T-helper 1 cell (primary cell): Measurements from ENCODE around the gene ZFHX2.
"Not testable (repeated sequence)": the region's sequence is repeated elsewhere in the genome, so short reads cannot be mapped to it uniquely, and the experiment has no call there.

ENCODE experiments used
- DNase-seq, 5 donors: peaks; one replicate each; pipeline ENCODE4 v3.0.0-alpha.2; 2012 to 2020

The ZFHX2 gene

DNA sequence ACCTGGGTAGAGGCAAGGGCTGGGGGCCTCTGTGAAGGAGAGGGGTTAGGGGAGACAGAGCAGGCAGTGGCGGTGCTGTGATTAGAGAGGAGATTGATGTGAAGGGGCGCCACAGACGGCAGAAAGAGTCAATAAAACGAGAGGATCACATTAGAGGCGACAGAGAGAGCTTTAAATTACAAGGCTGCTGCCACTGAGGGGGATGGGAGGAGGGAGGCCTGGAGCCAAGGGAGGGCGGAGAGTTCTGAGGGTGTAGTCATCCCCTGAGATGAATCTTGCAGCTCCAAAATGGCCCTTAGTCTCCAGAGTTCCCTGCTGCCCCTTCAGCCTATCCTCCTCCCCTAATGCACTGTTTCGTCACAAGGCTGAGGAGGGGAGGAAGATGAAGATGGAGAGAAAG is 12.8 kb downstream of the ZFHX2 start:
- DNase-seq, result no peak

DNA sequence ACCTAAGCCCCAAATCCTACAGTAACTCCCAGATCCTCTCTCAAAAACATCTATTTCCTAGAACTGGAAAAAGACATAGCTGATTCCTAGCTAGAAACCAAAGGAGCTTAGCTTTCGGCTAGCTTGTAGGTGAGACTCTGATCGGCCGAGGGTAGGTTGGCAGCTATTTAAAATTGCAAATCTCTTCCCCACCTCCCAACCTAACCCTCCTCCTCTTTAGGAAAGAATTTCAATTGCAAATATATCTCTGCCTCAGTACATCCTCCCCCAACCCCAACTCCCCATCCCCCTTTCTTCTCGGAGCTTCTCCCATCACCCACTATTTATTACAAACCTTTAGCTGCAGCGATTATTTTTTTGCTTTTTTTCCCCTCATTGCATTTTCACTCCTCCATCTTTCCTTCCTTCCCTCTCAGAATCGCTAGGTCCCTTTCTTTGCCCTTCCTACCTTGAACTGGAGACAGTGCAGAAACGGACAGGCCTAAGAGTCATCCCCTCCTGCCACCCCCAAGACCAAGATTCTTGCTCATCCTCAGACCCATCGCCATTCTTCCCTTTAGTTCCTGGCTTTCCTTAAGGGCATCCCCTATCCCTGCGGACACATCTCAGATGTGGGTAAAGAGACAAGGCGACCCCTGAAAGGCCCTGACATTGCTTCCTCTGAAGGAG is 13.4 kb downstream of the ZFHX2 start:
- no peak for DNase-seq

DNA sequence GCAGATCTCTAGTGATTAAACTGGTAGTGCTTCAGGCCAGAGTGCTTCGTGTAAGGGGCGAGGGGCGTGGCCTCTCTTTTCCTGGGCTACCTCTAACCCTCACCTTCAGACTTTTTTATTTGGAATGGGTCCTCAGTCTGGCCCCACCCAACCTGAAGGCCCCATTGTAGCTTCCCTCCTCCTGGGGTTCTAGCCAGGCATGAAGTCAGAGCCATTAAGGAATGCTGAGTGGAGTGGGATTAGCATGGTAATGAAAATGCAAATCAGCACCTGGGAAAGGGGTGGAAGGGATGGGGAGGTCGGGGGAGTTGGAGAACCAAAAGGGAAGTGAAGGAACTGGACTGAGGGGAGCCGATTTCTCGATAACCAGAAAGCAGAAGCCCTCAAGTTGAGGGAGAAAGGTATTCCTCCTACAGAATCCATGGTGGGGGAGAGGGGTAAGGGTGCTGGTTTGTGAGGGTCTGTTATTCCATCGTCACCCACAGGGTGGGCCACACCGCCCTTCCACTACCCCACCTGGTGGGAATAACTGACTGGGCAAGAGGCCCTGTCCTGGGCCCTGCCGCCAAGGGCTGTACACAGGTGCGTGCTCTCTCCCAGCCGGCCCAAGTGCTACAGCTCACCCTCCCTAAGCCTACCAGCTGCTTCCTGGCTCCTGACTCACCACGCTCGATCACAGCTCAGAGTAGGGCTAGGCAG is 14.1 kb downstream of the ZFHX2 start:
- no peak for DNase-seq

DNA sequence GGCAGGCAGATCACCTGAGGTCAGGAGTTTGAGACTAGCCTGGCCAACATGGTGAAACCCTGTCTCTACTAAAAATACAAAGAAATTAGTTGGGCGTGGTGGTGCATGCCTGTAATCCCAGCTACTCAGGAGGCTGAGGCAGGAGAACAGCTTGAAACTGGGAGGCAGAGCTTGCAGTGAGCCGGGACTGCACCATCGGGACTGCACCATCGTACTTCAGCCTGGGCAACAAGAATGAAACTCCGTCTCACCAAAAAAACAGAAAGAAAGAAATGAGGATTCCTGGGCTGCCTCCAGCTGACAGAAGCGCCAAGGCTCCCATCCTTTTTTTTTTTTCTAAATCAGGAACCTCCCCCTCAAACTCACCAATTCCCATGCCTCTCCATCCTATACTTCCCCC is 14.7 kb downstream of the ZFHX2 start:
- DNase-seq, result not testable (repeated sequence)

DNA sequence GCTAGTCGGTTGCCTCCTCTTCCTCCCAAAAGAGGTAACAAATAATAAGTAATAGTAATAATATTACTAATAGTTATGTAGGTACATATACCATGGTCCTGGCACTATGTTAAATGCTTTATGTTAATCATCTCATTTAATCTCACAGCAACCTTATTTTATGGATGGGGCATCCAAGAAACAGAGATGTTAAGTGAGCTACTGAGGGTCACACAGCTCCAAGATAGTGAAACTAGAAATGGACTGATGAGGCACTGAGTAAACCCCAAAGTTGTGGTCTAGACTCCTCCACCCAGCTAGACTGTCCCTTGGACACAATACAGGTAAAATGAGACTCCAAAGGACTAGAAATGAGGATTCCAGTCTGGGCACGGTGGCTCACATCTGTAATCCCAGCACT is 15.1 kb downstream of the ZFHX2 start:
- no peak for DNase-seq

DNA sequence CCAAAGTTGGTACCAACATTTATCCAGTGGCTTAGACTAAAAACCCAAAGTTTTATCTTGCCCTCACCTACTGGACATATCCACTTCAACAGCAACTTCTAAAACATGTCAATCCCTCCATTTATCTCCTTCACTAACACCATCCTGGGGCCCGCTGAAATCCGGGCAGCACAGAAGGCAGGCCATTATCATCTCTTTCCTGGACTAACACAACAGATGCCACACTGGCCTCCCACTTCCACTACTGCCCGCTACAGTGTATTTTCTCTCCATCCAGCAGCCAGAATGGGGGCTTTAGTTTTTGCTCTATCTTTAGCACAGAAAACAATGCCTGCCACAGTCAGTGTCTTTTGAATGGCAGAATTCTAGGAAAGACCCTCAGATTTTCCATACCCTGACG is 15.6 kb downstream of the ZFHX2 start:
- no peak for DNase-seq

DNA sequence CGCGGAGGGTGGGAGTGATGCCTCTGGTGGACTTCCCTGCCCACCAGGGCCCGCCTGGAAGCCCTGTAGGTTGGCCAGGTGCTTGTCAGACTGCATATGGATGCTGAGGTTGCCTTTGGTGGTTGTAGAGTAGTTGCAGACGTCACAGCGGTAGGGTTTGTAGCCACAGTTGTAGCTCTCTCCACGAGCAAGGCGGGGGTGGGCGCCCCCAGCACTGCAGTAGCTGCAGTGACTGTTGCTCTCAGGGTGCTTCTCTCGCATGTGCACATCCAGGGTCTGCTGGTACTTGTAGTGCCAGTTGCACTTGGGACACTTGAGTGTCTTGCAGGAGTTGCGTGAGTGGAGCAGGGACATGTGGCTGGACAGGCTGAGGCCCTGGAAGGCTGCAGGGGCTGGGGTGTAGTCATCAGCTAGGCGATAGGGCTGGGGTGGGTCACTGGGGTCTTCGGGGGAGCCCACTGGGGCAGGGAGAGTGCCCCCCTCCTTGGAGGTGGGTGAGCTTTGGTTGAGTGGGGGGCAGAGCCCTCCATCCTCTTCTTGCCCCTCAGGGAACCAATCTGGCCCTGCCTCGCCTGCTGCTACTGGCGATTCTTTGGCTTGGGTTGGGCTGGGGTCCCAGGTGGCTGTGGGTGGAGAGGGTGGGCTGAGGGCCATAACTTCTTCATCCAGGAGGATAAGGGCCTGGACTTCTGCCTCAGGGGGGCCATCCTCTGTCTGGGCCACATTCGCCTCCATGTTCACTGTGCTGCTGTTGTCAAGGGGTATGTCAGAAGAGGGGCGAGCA is 17.7 kb downstream of the ZFHX2 start:
- no peak for DNase-seq

DNA sequence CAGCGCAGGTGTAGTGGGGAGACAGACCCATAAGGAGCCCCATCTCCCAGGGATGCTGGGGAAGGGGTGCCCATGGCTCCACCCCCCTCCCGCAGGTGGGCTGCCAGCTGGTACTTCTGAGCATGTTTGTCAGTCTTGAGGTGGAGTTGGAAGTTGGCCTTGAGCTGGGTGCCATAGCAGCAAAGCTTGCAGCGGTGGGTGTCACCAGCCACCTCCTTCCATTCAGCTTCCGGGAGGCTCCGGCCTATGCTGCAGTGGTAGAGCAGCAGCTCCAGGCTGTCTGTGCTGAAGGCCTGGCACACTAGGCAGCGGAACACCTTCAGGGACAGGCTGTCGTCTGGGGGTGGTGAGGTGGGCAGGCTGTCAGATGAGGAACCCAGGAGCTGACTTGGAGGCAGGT is 18.9 kb downstream of the ZFHX2 start:
- DNase-seq, result no peak

DNA sequence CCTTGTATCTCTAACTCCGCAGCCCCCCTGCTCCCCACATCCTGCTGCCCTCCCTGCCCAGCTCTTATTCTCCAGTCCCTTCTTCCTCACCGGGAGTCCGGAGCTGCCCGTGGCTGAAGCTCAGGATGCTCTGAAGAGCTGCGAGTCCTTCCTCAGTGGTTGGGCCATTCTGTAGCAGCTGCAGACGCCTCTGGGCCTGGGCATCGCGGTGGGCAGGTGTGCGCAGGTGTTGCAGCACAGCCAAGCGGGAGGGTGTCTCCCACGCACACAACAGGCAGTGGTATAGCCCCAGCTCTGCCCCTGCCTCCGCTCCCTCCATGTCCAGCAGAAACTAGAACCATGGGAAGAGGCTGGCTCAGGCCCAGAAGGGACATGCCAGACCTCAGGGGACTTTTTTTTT is 20.2 kb downstream of the ZFHX2 start:
- no peak for DNase-seq

DNA sequence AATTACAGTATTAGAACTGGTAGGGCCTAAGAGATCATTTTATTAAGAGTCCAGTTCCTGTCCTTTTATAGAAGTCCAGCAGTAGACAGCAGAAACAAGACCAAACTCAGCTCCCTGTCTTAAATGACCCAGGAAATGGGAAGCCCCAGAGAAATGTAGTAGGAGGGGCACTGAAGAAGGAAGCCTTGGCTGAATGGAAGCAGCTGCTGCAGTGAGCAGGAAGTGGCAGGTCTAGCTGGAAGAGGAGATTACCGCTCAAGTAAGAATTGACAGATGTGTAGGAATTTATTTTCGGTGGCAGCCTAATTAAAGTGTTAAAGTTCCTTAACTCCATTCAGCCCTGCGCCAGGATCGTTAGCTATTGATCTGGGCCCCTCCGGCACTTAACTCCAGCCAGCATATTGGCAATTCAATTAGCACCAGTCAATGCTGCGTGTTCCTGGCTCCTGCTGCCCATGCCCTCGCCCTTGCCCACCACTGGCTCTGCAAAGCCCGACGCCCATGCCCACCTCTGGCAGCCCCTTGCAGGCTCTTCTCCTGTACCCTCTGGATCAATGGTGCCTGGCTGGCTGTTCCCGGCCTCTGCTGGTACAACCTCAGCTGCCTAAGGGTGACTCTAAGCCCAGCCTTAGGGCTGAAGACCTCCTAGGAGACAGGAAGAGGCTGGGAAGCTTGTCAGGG is 21.1 kb downstream of the ZFHX2 start:
- DNase-seq, result no peak

DNA sequence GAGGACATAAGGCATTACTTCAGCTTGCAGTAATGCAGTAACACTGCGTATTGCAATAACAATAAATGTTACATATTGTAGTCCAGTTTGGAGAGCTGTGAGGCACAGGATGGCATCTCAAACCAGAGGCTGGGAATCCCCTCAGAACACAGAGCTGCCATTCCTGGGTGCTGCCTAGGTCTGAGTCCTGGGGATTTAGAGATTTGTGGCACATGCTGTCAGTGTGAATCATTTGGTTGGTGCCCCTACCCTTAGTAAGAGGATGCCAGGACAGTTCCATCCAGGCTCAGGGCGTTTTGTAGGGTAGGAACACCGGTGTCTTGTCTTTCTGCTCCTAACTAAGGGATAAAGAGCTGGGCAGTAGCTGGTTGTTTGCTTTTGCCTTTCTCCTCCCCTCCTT is 22.5 kb downstream of the ZFHX2 start:
- no peak for DNase-seq

DNA sequence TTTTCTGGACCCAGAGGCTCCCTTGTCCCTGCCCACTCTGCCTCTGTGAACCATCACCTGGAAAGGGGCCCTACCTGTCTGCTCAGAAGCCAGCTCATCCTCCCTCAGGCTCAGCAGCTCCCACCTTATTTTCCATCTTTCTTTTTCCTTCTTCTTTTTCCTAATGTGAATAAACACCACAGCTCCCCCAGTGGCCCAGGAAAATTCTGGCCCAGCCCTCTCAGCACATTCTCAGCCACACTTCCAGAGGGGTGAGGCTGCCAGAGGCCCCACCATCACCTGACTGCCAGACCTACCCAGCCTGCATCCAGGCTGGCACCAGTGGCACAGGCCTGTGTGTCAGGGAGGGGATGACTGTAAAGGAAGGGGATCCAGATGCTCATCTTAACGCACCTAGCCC is 23.0 kb downstream of the ZFHX2 start:
- no peak for DNase-seq

DNA sequence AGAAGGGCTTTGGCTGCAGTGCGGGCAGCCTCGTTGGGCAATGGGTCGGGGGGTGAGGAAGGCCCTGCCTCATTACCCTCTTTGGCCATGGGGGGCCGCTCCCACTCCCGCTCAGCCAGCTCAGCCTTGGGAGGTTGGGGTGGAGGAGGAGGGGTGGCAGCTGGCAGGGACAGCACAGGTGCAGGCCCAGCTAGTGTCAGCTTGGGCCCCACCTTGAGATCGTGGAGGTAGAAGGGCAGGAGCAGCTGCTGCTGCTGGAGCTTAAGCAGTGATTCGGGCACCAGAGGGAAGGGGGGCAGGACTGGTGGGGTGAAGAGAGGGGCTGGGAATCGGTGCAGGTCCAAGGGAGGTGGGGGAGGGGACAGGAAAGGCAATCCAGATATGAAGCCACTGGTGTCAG is 26.0 kb downstream of the ZFHX2 start:
- no peak for DNase-seq

DNA sequence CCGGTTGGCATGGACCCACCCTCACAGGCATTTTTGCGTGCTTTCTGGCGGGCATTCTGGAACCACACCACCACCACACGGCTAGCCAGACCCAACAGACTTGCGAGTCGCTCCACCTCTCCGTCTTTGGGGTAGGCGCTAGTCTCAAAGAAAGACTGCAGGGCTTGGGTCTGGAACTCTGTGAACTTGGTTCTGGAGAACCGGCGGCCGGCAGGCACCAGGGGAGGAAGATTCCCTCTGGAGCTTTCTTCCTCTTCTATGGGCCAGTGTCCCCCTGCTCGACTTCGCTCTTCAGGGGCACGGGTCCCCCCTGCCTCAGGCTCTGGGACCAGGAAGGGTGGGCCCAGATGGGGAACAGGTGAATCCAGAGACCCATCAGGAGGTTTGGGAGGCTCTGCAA is 26.6 kb downstream of the ZFHX2 start:
- DNase-seq, result no peak

DNA sequence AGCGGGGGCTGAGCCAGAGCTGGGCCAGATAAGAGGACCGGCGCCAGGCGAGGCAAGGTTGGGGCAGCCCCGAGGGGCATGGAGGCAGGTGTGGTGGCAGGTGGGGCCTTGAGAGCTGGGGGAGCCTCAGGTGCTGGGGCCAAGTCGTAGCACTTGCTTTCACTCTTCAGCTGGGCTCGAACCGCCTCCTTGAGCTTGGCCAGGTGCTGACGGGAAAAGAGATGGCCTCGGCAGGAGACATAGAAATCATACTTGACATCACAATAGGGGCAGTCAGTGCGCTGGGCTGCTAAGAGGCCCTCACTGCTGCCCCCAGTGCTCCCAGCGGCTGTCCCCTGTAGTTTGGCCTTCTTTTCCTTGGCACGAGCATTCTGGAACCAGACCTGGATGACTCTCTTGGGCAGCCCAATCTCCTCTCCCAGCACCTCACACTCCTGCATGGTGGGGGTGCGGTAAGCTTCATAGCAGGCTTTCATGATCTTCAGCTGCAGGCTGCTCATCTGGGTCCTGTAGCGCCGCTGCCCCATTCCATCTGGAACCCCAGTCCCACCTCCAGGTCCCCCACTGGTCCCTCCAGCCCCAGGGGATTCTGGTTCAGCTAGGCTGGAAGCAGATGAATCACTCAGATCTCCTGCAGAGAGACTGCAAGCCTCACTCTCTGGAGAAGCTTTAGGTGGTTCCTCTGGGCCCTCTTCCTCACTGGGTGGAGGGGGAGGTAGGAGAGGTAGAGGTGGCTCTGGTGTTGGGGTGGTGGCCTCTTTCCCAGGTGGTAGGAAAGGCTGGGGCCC is 28.1 kb downstream of the ZFHX2 start:
- DNase-seq, result no peak

DNA sequence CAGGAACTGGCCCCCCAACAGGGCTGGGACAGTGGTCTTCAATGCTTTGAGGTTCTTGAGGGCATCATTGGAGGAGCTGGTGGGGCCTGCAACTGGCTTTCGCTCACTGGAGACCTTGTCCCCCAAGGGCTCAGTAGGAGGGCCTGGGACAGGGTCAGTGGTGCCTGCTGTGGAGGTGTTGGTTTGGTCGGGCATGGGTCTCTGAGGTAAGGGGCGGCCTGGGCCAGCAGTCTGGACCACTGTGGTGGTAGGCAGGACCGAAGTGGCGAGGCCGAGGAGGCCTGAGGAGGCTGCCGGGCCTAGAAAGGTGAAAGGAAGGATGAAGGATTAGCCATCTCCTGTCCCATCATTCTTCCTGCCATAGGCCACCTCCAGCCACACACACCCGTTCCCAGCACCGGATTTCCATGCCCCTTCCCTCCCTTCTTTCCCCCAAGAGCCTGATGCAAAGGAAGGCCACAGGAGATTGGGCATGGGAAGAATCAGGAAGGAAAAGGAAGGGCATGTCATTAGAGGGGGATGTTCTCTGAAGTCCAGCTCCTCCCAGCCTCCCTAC is 28.8 kb downstream of the ZFHX2 start:
- DNase-seq, result no peak

DNA sequence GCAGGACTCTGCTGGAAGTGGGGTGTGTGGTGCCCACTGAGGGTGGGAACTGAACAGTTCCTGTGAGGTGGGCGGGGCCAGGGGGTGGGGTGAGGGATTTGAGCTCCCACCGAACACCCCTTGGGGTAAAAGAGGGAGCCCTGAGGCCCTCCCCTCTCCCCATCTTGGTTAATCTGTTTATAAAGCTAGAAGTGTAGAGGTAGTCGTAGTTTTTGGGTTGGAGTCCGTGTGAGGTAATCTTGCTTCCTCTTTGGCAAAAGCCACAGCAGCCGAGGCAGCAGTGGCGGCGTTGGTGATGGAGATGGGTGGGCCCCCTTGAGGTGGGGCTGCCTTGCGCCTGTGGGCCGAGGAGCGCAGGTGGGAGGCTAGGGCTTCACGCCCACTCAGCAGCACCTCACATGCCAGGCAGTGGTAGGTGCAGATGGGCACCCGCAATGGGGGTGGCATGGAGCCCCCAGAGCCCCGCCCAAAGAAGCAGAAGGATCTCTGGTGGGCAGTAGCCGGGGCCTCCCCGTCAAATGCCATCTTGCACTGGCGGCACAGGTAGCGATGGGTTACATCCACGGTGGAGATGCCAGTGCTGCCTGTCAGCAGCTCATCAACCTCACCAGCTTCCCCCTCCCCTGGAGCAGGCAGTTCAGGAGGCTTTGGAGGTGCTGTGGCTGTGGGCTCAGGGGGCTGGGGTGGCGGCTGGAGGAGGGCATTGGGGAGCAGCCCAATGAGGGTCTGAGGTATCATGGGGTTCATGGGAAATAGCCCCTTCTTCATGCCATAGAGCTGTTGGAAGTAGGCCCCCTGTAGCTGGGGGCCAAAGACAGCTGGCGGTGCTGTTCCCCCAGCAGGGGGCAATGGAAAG is 29.6 kb downstream of the ZFHX2 start:
- no peak for DNase-seq

DNA sequence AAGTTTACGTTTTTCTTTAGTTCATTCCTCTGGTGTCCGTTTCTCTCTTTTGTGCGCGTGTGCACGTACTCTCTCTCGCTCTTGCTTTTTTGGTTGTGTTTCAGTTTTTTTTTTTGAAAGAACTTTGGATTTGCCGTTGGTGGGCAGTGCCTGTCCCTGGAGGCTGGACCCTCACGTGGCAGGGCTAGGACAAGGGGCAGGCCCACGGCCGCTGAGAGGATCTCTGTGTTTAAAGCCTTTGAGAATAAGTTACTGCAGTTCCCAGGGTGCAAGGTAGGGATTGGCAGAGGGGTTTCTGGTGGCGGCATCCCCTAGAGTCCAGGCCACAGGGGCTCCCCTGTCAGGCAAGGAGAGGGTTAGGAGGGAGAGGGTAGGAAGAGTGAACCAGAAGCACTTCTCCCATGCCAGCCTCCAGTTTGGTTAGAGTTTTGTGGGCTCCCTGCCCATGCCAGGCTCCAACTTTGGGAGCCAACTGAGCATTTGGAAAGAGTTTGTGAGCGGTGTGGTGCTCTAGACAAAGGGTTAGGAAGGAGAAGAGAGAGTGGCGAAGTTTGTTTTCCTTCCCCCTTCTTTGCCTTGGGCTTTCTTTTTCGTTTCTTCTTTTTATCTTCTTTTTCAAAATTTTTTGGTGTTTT is 30.5 kb downstream of the ZFHX2 start:
- no peak for DNase-seq

DNA sequence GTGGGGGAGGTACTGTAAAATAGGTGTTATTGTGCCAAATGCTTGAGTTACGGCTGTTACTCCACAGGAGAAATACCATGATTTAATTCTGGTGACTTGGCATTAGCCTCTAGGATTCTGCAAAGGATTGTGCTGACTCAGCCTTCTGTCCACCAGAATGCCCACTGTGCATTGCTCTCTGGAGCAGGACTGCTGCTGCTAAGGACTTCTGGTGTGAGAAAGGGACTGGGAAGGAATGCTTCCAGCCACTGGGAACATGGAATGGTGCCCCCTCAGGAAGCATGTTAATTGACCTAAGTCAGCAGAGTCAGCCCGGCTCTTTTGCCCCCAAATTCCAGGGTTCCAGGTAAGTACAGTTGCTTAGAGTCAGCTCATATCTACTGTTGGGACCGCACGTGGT is 32.9 kb downstream of the ZFHX2 start:
- DNase-seq, result no peak

DNA sequence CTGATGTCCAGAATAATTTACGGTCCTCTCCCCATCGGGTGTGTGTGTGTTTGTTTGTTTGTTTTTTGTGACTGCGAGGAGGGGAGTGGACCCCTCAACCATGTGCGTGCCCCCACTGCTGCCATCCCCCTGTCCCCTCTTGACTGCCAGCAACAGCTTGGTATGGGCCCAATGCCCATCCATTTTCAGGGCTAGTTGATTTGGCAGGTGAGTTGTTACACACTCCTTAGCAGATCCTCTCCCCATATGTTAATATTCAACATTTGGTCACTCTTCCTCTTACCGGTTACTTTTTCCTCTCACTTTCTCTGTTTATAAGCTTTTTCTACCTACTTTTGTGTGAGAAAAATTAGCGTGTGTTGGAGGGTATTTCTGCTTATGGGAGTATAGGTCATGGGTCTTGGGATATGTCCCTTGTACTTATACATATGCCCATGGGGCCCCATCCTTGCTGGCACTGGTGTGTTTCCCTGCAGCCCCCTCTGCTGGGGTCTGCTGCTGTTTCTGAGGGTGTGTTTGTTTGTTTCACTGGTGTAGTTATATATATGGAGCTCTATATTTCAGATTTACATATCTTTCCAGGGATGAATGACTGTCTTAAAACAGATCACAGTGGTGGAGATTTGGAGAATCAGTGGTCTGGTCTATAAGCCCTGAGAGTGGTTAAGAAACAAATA is 33.8 kb downstream of the ZFHX2 start:
- no peak for DNase-seq
